IPS DF 4.7 (cell line): ENCODE measurements around the gene SLC14A1.

ENCODE experiments used
- DNase-seq: peaks from one replicate; pipeline ENCODE4 v3.0.0-alpha.2; 2013; ENCODE audit warnings: low spot score; ENCODE audit errors: extremely low read depth

Gene SLC14A1

DNA sequence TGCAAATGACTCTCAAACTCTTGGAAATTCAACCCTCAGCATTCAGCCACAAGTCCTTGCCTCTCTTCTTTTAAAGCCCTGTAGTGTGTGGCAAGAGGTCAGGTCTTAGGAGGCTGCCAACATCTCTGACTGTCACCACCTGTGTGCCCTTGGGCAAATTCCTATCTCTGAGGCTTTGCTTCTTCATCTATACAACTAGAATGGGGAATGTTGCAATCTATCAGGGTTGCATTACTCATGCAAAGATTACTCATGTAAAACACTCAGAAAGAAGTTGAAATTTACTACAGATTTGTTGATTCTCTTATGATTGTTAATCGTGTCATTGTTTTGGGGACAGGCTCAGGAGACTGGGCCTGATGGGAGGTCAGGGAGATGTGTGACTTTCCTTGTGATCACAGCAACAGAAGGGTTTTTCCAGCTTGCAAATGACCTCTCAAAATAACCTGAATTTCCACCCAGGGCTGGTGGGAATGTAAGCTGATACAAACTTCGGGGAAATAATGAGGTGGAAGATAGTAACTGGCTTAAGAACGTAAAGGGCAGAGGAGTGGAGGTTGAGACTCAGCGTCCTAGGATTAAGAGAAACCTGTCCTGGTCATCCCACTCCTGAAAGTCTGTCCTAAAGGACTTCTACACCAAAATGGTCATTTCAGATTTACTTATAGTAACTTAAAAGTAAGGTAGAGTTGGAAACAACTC, 69.4 kb downstream of the SLC14A1 start:
- no peak for DNase-seq

DNA sequence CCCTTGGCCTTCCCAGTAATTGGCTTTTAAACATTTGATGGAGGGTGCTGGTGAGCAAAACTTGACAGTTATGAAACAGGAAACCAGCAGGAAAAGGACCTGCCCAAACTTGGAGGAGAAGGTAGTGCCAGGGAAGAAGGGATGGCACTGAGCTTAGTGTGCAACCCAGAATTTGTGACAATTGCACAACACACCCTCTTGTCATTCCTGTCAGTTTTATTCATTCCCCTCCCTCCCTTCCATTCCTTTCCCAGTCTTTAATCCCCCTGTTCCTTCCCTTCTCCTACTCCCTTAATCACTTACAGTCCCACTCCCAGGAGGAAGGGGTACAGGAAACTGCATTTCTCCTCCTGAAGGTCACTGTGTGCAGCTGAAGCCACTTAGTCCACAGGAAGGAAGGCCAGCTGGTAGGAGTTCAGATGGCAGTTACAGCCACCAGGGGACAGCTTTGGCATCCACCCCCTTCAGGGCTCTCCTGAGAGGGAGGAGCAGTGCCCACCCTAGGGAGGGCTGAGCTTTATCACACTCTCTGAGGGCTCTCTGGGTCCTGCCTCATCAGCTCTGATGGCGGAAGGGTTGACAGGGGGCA, 77.5 kb downstream of the SLC14A1 start:
- no peak for DNase-seq
